ENCODE data around the gene ZBTB7C.

DNA sequence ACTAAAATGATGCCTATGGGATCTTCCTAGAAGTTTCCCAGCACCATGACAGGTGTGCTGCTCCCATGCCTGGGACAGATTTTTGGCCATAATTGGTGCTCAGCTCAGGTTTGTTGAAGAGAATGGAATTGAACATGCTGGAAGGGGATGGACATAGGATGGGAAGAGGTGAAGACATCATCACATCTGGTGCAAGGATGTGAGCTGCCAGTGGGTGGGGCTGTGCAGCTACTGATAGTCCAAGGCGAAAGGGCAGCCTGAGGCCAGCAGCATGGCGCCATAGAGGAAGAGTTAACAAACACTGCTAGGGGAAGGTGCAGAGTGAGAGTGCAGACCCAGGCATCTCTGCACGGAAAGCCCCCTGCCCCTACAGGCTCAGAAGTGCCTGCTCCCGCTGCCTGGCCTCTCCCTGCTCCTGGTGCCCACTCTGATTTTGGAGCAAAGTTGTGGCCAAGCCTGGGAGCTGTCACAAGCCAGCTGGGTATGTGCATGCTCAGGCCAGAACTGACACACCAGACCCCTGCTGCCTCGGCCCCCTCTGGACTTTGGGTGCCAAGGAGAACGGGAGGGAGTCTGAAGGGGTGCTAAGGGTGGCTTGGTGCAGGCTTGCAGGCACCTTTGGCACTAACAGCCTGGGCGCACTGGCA, 178.6 kb downstream of the ZBTB7C start:
- TF ChIP-seq, protein P1, sequence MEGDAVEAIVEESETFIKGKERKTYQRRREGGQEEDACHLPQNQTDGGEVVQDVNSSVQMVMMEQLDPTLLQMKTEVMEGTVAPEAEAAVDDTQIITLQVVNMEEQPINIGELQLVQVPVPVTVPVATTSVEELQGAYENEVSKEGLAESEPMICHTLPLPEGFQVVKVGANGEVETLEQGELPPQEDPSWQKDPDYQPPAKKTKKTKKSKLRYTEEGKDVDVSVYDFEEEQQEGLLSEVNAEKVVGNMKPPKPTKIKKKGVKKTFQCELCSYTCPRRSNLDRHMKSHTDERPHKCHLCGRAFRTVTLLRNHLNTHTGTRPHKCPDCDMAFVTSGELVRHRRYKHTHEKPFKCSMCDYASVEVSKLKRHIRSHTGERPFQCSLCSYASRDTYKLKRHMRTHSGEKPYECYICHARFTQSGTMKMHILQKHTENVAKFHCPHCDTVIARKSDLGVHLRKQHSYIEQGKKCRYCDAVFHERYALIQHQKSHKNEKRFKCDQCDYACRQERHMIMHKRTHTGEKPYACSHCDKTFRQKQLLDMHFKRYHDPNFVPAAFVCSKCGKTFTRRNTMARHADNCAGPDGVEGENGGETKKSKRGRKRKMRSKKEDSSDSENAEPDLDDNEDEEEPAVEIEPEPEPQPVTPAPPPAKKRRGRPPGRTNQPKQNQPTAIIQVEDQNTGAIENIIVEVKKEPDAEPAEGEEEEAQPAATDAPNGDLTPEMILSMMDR (IDR thresholded peaks at IDR 0.05) = peak in 5 of 6 experiments; percentile 40 to 75 (median 48)
- no peak for TF ChIP-seq POLR2A (IDR thresholded peaks at IDR 0.05)

Data from esophagus squamous epithelium (tissue), 4 donors.